Upper lobe of left lung (tissue), 6 donors: Measurements from ENCODE around the gene PDGFRB. TPM values are rescaled to one million over a fixed set of nuclear protein-coding genes. Genes with fewer than 3 reads are reported as not detected.

Source experiments
- ATAC-seq, 2 donors: fragments of 200-7000 bp; cut with Tn5 transposase; one replicate each; pipeline ENCODE4 v1.9.1; 2022; ENCODE audit warnings: mild to moderate bottlenecking in 2 of 2, moderate library complexity in 2 of 2; ENCODE audit not compliant: low FRiP score in 2 of 2
- DNase-seq, 2 donors: peaks; one replicate each; pipeline ENCODE4 v3.0.0-alpha.2; 2019 to 2020
- H3K27ac ChIP-seq, 4 donors: fragments of 200-600 bp; sonication (generic); one replicate each; pipeline ENCODE4 v1.5.1; 2016 to 2019
- H3K27me3 ChIP-seq, 4 donors: fragments of 200-600 bp; sonication (generic); one replicate each; pipeline ENCODE4 v1.5.1; 2017 to 2019
- H3K36me3 ChIP-seq, 4 donors: fragments of 200-600 bp; sonication (generic); one replicate each; pipeline ENCODE4 v1.5.1; 2016 to 2019
- H3K4me1 ChIP-seq, 4 donors: fragments of 200-600 bp; sonication (generic); one replicate each; pipeline ENCODE4 v1.5.1; 2018 to 2019
- H3K4me3 ChIP-seq, 4 donors: fragments of 200-600 bp; sonication (generic); one replicate each; pipeline ENCODE4 v1.5.1; 2017 to 2019; ENCODE audit warnings: mild to moderate bottlenecking in 2 of 4, moderate library complexity in 1 of 4
- H3K9me3 ChIP-seq, 4 donors: fragments of 200-600 bp; sonication (generic); one replicate each; pipeline ENCODE4 v1.5.1; 2018 to 2019
- EP300 ChIP-seq, 4 donors: sonication (generic); formaldehyde crosslinking; IDR thresholded peaks; one replicate each; pipeline ENCODE4 v1.5.1; 2017; ENCODE audit warnings: antibody characterized with exemption in 4 of 4, control low read depth in 2 of 4
- POLR2A ChIP-seq, 4 donors: fragments of 450-650 bp; IDR thresholded peaks; one replicate each; pipeline ENCODE4 v1.5.1; 2016 to 2017; ENCODE audit warnings: antibody characterized with exemption in 4 of 4, mild to moderate bottlenecking in 2 of 4
- POLR2AphosphoS5 ChIP-seq, 2 donors: sonication (generic); formaldehyde crosslinking; IDR thresholded peaks; one replicate each; pipeline ENCODE4 v1.5.1; 2017; ENCODE audit warnings: antibody characterized with exemption in 2 of 2
- WGBS, 2 donors: methylation state at CpG; one replicate each; pipeline ENCODE4 v1.1.5; 2017 to 2018; 5-methylcytosine and 5-hydroxymethylcytosine counted together
- total RNA-seq, 6 donors: library from RNA; depleted of rRNA in 4 of 6; stranded (reverse); fragments of >200 nt in 4 of 6; gene quantifications; one replicate each; pipeline versions ENCODE4 v1.1.0 to v1.2.1, GENCODE V29; 2016 to 2021
- TF ChIP-seq, protein P1 (sequence below), 6 experiments: fragments of 450-650 bp in 4 of 6; fragments of 200-600 bp in 2 of 6; sonication (generic) in 2 of 6; IDR thresholded peaks; one replicate each; pipeline ENCODE4 v1.5.1; 2016 to 2019; ENCODE audit warnings: antibody characterized with exemption in 6 of 6
- donor health status: DM: no; HTN: no; CAD: no; lungs with moderate emphysema.
- donor health status: DM: no; HTN: yes; CAD: no; lungs with severe emphysema.

PDGFRB gene
- total RNA-seq, 6 donors from 2014 or later = 26.6 to 155 (median 81.5) TPM

DNA sequence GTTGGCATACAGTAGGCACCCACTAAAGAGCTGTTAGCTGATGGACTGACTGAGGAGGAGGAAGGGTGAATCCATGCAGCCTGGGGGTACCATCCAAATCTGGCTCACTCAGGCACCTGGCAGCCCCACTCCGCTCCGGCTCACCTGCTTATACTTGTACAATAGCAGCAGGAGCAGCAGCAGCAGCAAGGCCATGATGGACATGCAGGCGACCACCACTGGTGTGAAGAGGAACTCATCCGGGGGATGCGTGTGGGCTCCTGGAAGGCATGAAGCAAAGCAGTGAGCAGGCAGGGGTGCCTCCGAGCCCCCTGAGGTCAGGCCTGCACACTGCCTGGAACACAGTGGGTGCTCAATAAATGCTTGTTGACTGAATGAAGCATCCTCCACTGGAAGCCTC lies 87.6 kb downstream of the PDGFRB start:
- Histone ChIP-seq H3K4me1 (peaks cover 0 to 17% (median 11%) of the 10 kb centered on the region in 4 donors), H3K4me3 (no peak overlapping the region), H3K27ac (no peak overlapping the region), H3K27me3 (no peaks in the 10 kb centered on the region), H3K9me3 (no peaks in the 10 kb centered on the region), H3K36me3 (no peaks in the 10 kb centered on the region)
- TF ChIP-seq EP300 (IDR thresholded peaks at IDR 0.05) (no peak), POLR2A (IDR thresholded peaks at IDR 0.05) (no peak), POLR2AphosphoS5 (IDR thresholded peaks at IDR 0.05) (no peak)
- TF ChIP-seq, protein P1, sequence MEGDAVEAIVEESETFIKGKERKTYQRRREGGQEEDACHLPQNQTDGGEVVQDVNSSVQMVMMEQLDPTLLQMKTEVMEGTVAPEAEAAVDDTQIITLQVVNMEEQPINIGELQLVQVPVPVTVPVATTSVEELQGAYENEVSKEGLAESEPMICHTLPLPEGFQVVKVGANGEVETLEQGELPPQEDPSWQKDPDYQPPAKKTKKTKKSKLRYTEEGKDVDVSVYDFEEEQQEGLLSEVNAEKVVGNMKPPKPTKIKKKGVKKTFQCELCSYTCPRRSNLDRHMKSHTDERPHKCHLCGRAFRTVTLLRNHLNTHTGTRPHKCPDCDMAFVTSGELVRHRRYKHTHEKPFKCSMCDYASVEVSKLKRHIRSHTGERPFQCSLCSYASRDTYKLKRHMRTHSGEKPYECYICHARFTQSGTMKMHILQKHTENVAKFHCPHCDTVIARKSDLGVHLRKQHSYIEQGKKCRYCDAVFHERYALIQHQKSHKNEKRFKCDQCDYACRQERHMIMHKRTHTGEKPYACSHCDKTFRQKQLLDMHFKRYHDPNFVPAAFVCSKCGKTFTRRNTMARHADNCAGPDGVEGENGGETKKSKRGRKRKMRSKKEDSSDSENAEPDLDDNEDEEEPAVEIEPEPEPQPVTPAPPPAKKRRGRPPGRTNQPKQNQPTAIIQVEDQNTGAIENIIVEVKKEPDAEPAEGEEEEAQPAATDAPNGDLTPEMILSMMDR (IDR thresholded peaks at IDR 0.05) = no peak
- WGBS, 2 donors = 90 to 97% methylated on average over 6 of the region's 6 CpGs
- DNase-seq (no peak), ATAC-seq (no peak)

DNA sequence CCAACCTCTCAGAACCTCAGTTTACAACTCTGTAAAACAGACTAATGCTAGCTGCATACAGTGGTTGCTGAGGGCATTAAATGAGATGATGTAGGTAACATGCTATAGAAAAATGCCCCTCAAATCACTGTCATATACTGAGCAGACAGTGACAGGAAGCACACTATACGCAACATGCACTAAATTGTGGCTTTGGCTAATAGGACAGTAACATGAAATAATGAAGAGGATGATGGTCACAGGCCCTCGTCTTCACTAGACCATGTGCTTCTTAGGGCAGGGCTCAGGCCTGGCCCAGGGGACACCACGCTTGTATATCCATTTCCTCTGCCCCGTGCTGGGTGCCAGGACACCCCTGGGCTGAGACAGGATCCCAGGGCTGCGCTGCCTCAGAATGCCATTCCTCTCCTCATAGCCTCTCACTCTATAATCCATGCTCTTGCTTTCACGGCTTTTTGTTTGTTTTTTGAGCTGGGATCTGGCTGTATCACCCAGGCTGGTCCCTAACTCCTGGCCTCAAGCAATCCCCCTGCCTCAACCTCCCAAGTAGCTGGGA lies 88.2 kb downstream of the PDGFRB start:
- Histone ChIP-seq H3K9me3 (no peaks in the 10 kb centered on the region), H3K4me1 (peaks cover 0 to 17% (median 11%) of the 10 kb centered on the region in 4 donors), H3K36me3 (no peaks in the 10 kb centered on the region), H3K27ac (no peak overlapping the region), H3K4me3 (no peak overlapping the region), H3K27me3 (no peaks in the 10 kb centered on the region)
- ATAC-seq (no peak), DNase-seq (no peak)
- TF ChIP-seq, protein P1 (IDR thresholded peaks at IDR 0.05) = no peak
- no peak for TF ChIP-seq POLR2A (IDR thresholded peaks at IDR 0.05)
- TF ChIP-seq EP300 (IDR thresholded peaks at IDR 0.05) = no peak
- TF ChIP-seq POLR2AphosphoS5 (IDR thresholded peaks at IDR 0.05) = no peak
- 80 to 81% methylated on average over 6 of the region's 6 CpGs for WGBS, 2 donors

DNA sequence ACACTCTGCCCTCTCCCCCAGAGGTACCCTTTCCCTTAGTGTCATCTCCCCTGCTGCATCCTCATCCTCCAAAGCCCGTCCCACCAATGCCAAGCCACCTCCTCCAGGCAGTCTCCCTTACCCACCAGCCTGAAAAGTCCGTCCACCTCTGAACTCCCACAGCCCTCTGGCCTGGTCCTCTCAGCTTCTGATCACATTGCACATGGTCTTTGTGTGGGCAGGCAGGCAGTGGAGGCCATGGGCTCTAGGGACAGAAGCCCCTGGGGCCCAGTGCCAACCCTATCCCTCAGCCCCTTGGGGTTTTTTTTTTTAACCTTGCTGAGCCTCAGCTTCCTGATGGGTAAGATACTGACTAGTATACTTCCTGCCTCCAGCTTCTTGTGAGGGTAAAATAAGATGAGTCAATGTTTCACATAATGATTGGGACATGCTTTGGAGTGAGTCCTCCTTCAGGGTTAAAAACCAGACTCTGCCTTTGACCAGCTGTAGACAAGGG lies 88.7 kb downstream of the PDGFRB start:
- no peak for TF ChIP-seq POLR2AphosphoS5 (IDR thresholded peaks at IDR 0.05)
- TF ChIP-seq, protein P1 (IDR thresholded peaks at IDR 0.05) = no peak
- no peak for TF ChIP-seq POLR2A (IDR thresholded peaks at IDR 0.05)
- no peak for TF ChIP-seq EP300 (IDR thresholded peaks at IDR 0.05)
- WGBS, 2 donors = 73 to 79% methylated on average over 2 of the region's 2 CpGs
- DNase-seq = no peak
- Histone ChIP-seq H3K27me3 (no peaks in the 10 kb centered on the region), H3K27ac (peak overlapping the region in 2 of 4 donors; percentile 32 to 65), H3K4me3 (no peak overlapping the region), H3K4me1 (peaks cover 0 to 17% (median 11%) of the 10 kb centered on the region in 4 donors), H3K9me3 (no peaks in the 10 kb centered on the region), H3K36me3 (no peaks in the 10 kb centered on the region)
- peak in 1 of 2 donors; percentile 21 for ATAC-seq

DNA sequence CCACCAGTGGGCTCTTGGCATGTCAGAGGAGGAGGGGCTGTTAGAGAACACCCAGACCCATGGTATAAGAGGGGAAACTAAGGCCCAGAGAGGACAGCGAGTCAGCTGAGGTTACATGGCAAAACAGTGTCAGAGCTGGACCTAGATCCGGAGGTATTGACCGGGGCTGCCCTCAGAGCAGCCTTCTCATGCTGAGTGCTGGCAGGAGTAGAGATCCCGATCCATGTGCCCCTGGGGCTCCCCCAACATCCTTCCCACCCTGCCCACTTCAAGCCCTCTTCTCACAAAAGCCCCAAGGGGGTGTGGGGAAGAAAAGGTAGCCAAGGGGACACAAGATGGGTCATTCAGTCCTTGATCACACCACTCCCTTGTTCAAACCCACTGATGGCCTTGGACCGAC lies 89.2 kb downstream of the PDGFRB start:
- Histone ChIP-seq H3K27me3 (no peaks in the 10 kb centered on the region), H3K36me3 (no peaks in the 10 kb centered on the region), H3K9me3 (no peaks in the 10 kb centered on the region), H3K27ac (peak overlapping the region in 2 of 4 donors; percentile 32 to 65), H3K4me3 (no peak overlapping the region), H3K4me1 (peaks cover 0 to 17% (median 11%) of the 10 kb centered on the region in 4 donors)
- TF ChIP-seq POLR2A (IDR thresholded peaks at IDR 0.05) (no peak), POLR2AphosphoS5 (IDR thresholded peaks at IDR 0.05) (no peak), EP300 (IDR thresholded peaks at IDR 0.05) (no peak)
- TF ChIP-seq, protein P1 (IDR thresholded peaks at IDR 0.05) = no peak
- no peak for DNase-seq
- WGBS, 2 donors = 92 to 98% methylated on average over 4 to 5 of the region's 5 CpGs
- no peak for ATAC-seq

DNA sequence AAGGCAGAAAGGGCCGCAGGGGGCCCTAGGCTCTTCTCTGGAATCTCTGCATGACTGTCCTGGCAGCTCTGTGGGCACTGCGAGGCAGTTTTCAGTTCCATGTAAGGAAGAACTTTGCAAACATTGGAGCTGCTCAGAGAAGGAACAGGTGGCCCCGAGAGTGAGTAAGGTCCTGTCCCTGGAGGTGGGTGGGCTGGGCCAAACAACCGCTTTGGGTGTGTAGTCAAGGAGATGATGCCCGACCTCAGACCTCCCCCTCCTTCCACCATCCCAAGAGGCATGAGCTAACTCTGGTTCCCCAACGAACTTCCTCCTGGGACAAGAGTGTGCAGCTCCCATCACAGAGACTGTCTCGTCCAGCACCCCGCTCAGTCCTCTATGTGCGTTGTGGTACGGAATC lies 89.8 kb downstream of the PDGFRB start:
- DNase-seq (peak in 1 of 2 donors; percentile 57), ATAC-seq (peak; percentile 64 to 66)
- Histone ChIP-seq H3K36me3 (no peaks in the 10 kb centered on the region), H3K4me1 (peaks cover 0 to 17% (median 11%) of the 10 kb centered on the region in 4 donors), H3K27ac (peak overlapping the region in 3 of 4 donors; percentile 2 to 65 (median 10)), H3K9me3 (no peaks in the 10 kb centered on the region), H3K4me3 (no peak overlapping the region), H3K27me3 (no peaks in the 10 kb centered on the region)
- TF ChIP-seq EP300 (IDR thresholded peaks at IDR 0.05) (no peak), POLR2AphosphoS5 (IDR thresholded peaks at IDR 0.05) (peak in 1 of 2 donors; percentile 13), POLR2A (IDR thresholded peaks at IDR 0.05) (no peak)
- TF ChIP-seq, protein P1 (IDR thresholded peaks at IDR 0.05) = no peak
- 66 to 75% methylated on average over 10 of the region's 10 CpGs for WGBS, 2 donors
